Bronchial epithelial cell (primary cell): ENCODE results near the gene FGD4. TPM values are rescaled to one million over a fixed set of nuclear protein-coding genes. Genes with fewer than 3 reads are reported as not detected.

Source experiments
- DNase-seq: peaks from one replicate; pipeline ENCODE4 v3.0.0-alpha.2; 2010; ENCODE audit warnings: low read depth
- FAIRE-seq: peaks from 2 replicates; lab custom pipeline; 2011; peaks lifted over from hg19 to GRCh38; lab: Jason Lieb, UNC
- H3K27me3 ChIP-seq: 2 replicates; pipeline ENCODE4 v1.5.1; 2011; ENCODE audit warnings: low read length; ENCODE audit not compliant: control insufficient read depth, insufficient read depth
- H3K36me3 ChIP-seq: 2 replicates; pipeline ENCODE4 v1.5.1; 2011; ENCODE audit warnings: low read length; ENCODE audit not compliant: control insufficient read depth, insufficient read depth
- H3K4me3 ChIP-seq: 2 replicates; pipeline ENCODE4 v1.5.1; 2011; ENCODE audit warnings: mild to moderate bottlenecking, low read depth, low read length, control low read depth
- total RNA-seq: library from RNA; depleted of rRNA; stranded (reverse); fragments of >200 nt; gene quantifications from 2 replicates; pipeline ENCODE4 v1.2.1, GENCODE V29; 2014
- TF ChIP-seq, protein P1 (sequence below): IDR thresholded peaks from 2 replicates; pipeline ENCODE4 v1.5.1; 2011; ENCODE audit warnings: mild to moderate bottlenecking, moderate library complexity, low read length, control low read depth, inconsistent platforms; ENCODE audit not compliant: insufficient read depth, severe bottlenecking

Gene FGD4
- total RNA-seq, 1 donor from 2014 or later, result 22.9 TPM

DNA sequence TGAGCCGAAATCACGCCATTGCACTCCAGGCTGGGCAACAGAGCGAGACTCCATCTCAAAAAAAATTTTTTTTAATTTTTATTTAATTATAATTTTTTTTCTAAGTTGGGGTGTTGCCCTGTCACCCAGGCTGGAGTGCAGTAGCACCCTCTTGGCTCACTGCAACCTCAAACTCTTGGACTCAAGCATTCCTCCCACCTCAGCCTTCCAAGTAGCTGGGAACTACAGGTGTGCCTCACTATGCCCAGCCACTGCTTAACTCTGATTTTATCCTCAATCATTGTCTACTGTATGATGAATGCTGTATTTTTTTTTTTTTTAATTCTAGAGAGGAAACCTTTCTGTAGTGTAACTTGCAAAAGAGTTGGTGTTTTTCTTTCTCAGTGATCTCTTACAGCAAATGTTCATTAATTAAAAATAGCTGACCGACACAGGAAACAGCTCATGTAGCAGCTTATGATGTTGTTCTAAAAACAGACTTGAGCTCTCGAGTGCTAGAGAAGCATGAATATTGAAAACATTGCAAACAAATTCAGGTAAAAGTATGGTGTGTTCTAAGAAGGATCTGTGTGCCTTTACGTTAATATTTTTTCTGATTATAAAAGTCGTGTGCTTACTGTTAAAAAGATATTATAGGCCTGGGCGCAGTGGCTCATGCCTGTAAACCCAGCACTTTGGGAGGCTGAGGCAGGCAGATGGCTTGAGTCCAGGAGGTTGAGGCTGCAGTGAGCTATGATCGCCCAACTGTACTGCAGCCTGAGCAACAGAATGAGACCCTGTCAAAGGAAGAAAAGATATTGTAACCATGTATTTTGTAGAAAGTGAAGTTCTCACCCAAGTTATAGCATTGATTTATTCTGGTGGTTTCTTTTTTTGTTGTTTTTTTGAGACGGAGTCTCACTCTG lies 68.9 kb downstream of the FGD4 start:
- DNase-seq (no peak), FAIRE-seq (no peak)
- Histone ChIP-seq H3K27me3 (no peaks in the 10 kb centered on the region), H3K36me3 (peaks cover 8% of the 10 kb centered on the region), H3K4me3 (no peak overlapping the region)
- TF ChIP-seq, protein P1, sequence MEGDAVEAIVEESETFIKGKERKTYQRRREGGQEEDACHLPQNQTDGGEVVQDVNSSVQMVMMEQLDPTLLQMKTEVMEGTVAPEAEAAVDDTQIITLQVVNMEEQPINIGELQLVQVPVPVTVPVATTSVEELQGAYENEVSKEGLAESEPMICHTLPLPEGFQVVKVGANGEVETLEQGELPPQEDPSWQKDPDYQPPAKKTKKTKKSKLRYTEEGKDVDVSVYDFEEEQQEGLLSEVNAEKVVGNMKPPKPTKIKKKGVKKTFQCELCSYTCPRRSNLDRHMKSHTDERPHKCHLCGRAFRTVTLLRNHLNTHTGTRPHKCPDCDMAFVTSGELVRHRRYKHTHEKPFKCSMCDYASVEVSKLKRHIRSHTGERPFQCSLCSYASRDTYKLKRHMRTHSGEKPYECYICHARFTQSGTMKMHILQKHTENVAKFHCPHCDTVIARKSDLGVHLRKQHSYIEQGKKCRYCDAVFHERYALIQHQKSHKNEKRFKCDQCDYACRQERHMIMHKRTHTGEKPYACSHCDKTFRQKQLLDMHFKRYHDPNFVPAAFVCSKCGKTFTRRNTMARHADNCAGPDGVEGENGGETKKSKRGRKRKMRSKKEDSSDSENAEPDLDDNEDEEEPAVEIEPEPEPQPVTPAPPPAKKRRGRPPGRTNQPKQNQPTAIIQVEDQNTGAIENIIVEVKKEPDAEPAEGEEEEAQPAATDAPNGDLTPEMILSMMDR, result no peak

DNA sequence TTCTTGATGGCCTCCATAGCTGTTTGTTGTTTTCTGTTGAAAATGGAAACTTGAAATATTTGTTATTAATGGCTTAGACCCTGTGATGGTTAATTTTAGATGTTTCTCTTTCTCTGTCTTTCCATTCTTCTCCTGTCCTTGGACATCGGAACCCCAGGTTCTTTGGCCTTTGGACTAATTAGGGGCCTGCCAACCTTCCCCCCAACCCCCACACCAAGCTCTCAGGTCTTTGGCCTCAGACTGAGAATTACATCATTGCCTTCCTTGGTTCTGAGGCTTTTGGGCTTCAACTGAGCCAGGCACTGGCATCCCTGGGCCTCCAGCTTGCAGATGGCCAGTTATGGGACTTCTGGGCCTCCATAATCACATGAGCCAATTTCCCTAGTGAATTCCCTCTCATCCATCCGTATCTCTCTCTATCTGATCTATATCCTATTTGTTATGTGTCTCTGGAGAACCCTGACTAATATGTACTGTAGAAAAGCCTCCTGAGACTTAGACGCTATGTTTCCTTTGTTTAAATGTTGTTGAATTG lies 71.6 kb downstream of the FGD4 start:
- DNase-seq, result no peak
- H3K27me3 ChIP-seq, result no peaks in the 10 kb centered on the region
- H3K36me3 ChIP-seq, result peaks cover 4% of the 10 kb centered on the region
- no peak overlapping the region for H3K4me3 ChIP-seq
- TF ChIP-seq, protein P1, result no peak
- FAIRE-seq, result no peak

DNA sequence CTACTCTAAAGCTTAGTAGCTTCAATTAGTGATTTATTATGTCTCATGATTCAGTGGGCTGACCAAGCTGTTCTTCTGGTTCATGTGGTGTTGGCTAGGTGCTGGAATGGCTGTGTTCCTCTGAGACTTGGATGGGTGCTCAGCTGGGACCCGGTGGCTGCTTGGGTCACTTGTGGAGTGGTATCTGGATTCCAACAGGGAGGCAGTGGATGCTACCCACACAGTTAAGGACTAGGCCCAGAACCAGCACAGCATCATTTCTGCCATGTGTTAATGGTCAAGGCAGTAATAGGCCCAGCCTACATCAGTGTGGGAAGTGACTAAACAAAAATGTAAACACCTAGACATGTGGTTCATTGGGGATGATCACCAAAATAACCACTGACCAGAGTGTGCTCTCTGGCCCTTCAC lies 72.2 kb downstream of the FGD4 start:
- no peak overlapping the region for H3K4me3 ChIP-seq
- FAIRE-seq (peak; percentile 36), DNase-seq (no peak)
- H3K36me3 ChIP-seq, result peaks cover 4% of the 10 kb centered on the region
- TF ChIP-seq, protein P1, result no peak
- H3K27me3 ChIP-seq, result no peaks in the 10 kb centered on the region

DNA sequence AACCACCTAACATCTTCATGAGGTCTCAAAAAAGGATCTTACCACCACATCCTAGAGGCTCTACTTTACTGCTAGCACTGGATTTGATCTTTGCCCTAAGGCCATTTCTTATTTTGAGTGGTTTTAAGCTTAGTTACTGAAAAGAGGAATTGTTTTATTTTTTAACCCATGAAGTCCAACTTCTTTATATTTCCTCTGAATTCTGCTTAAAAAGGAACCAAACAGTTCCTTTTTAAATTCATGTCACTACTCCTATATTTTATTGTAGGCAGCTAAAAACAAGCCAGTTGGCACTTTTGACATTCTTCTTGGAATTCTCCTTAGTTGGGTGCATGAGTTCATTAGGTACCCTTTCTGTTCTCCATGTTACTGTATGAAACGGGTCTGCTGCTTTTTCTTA lies 76.4 kb downstream of the FGD4 start:
- Histone ChIP-seq H3K27me3 (no peaks in the 10 kb centered on the region), H3K4me3 (no peak overlapping the region), H3K36me3 (peaks cover 3% of the 10 kb centered on the region)
- FAIRE-seq (no peak), DNase-seq (no peak)
- TF ChIP-seq, protein P1, result no peak

DNA sequence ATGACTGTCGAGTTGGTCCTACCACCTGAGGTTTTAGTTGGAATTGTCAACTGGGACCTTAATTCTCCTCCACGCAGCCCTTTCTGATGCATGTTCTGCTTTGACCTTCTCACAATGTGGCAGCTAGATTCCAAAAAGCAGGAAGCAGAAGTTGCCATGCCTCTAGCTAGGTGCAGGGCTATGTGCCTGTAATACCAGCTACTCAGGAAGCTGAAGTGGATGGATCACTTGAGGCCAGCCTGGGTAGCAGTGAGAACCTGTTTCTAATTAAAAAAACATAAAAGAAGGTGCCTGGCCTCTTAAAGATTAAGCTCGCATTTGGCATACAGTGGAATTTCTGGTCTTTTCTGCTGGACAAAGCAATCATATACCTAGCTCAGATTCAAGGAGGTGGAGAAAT lies 77.1 kb downstream of the FGD4 start:
- no peak for DNase-seq
- peaks cover 3% of the 10 kb centered on the region for H3K36me3 ChIP-seq
- TF ChIP-seq, protein P1, result no peak
- H3K27me3 ChIP-seq, result no peaks in the 10 kb centered on the region
- no peak for FAIRE-seq
- no peak overlapping the region for H3K4me3 ChIP-seq
